Measurements from ENCODE around the gene FGF11.

DNA sequence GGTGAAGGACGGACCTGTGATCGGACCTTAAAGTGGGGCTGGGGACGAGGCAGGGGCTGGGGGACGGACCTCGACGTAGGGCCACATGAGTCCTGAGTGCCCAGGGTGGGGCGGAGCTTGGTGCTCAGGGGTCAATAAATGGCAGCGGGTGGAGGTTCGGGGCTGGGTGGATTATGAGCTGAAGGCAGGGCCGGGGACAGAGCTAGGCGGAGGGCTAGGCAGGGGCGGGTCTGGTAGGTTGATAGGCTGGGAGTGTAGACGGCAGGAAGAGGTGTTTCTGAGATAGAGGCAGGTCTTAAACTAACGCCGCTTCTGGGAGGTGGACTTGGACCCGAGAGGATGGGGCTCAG lies 6.3 kb downstream of the FGF11 start:
- TF ChIP-seq POLR2AphosphoS5 (IDR thresholded peaks at IDR 0.05) (no peak), POLR2A (IDR thresholded peaks at IDR 0.05) (no peak)
- TF ChIP-seq, protein P1, sequence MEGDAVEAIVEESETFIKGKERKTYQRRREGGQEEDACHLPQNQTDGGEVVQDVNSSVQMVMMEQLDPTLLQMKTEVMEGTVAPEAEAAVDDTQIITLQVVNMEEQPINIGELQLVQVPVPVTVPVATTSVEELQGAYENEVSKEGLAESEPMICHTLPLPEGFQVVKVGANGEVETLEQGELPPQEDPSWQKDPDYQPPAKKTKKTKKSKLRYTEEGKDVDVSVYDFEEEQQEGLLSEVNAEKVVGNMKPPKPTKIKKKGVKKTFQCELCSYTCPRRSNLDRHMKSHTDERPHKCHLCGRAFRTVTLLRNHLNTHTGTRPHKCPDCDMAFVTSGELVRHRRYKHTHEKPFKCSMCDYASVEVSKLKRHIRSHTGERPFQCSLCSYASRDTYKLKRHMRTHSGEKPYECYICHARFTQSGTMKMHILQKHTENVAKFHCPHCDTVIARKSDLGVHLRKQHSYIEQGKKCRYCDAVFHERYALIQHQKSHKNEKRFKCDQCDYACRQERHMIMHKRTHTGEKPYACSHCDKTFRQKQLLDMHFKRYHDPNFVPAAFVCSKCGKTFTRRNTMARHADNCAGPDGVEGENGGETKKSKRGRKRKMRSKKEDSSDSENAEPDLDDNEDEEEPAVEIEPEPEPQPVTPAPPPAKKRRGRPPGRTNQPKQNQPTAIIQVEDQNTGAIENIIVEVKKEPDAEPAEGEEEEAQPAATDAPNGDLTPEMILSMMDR (IDR thresholded peaks at IDR 0.05 in 8 of 11, conservative IDR thresholded peaks at IDR 0.05 in 3 of 11), result no peak

Data from spleen (tissue), 7 donors.